Tibial nerve (tissue), 4 donors: ENCODE measurements around the gene SLC25A42.

Experiments
- EP300 ChIP-seq, 2 donors: sonication (generic); formaldehyde crosslinking; IDR thresholded peaks; one replicate each; pipeline ENCODE4 v1.6.1; 2017; ENCODE audit warnings: antibody characterized with exemption in 2 of 2, mild to moderate bottlenecking in 1 of 2
- TF ChIP-seq, protein P1 (sequence below), 5 experiments: fragments of 200-600 bp in 3 of 5; fragments of 450-650 bp in 2 of 5; sonication (generic) in 3 of 5; IDR thresholded peaks; one replicate each; pipeline ENCODE4 v1.5.1; 2016 to 2019; ENCODE audit warnings: antibody characterized with exemption in 5 of 5, mild to moderate bottlenecking in 3 of 5, moderate library complexity in 2 of 5

DNA sequence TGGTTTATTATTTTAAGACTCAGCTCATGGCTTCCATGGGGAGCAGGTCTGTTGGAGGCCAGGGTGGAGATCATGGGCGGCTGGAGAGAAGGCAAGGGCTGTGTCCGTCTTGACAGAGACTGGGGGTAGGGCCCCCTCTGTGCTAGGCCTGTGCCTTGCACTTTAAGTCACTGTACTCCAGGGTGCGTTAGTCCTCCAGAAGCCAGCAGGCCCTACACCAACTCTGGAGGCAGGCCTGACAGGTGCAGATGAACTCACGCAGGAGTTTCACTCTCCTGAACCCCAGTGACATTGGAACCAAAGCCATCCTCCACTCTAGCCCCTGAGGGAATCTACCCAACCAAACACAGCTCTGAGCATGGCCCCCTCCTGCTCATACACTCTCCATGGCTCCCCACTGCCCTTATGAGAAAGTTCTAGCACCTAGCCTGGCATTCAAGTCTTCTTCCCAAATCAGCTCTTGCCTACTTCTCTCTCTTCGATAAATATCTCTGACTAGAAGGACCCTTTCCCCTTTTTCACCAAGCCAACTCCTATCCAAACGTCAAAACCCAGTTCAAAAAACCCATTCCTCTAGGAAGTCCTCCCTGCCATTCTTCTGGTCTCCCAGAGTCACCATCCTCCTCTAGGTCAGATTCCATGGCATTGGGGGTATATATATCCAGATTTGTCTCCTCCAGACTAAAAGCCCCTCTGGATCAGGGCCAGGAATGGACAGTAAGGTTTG lies 91.1 kb downstream of the SLC25A42 start:
- TF ChIP-seq, protein P1, sequence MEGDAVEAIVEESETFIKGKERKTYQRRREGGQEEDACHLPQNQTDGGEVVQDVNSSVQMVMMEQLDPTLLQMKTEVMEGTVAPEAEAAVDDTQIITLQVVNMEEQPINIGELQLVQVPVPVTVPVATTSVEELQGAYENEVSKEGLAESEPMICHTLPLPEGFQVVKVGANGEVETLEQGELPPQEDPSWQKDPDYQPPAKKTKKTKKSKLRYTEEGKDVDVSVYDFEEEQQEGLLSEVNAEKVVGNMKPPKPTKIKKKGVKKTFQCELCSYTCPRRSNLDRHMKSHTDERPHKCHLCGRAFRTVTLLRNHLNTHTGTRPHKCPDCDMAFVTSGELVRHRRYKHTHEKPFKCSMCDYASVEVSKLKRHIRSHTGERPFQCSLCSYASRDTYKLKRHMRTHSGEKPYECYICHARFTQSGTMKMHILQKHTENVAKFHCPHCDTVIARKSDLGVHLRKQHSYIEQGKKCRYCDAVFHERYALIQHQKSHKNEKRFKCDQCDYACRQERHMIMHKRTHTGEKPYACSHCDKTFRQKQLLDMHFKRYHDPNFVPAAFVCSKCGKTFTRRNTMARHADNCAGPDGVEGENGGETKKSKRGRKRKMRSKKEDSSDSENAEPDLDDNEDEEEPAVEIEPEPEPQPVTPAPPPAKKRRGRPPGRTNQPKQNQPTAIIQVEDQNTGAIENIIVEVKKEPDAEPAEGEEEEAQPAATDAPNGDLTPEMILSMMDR (IDR thresholded peaks at IDR 0.05) = no peak
- TF ChIP-seq EP300 (IDR thresholded peaks at IDR 0.05) = no peak
